ENCODE results near the gene C7.
"Not testable (repeated sequence)": the region's sequence is repeated elsewhere in the genome, so short reads cannot be mapped to it uniquely, and the experiment has no call there.

C7 gene

GRCh38 chr5:40991981-40992559, 82.8 kb downstream of the C7 start:
- no peak for DNase-seq

GRCh38 chr5:40995801-40996586, 86.7 kb downstream of the C7 start:
- no peak for DNase-seq

- no peak for DNase-seq
Measured at GRCh38 chr5:40999142-40999541, 89.8 kb downstream of the C7 start.

GRCh38 chr5:40999966-41000365, 90.7 kb downstream of the C7 start:
- DNase-seq, result no peak

- DNase-seq, result no peak
Measured at GRCh38 chr5:41003670-41004376, 94.5 kb downstream of the C7 start.

GRCh38 chr5:41004931-41005330, 95.6 kb downstream of the C7 start:
- no peak for DNase-seq

- DNase-seq, result no peak
Measured at GRCh38 chr5:41009232-41009631, 99.9 kb downstream of the C7 start.

- no peak for DNase-seq
Measured at GRCh38 chr5:41010572-41010971, 101.3 kb downstream of the C7 start.

- DNase-seq, result no peak
Measured at GRCh38 chr5:41012318-41012717, 103.0 kb downstream of the C7 start.

- DNase-seq, result not testable (repeated sequence)
Measured at GRCh38 chr5:41022600-41022999, 113.3 kb downstream of the C7 start.
